Right kidney (tissue), 1 donor: ENCODE results near the gene OLFML1.

Source experiments
- DNase-seq: peaks from one replicate; pipeline ENCODE4 v3.0.0-alpha.2; 2016

Gene OLFML1

GRCh38 chr11:7532405-7533145 lies 47.3 kb downstream of the OLFML1 start:
- DNase-seq, result no peak

GRCh38 chr11:7533199-7534041 lies 48.1 kb downstream of the OLFML1 start:
- DNase-seq, result no peak

- no peak for DNase-seq
Observed at GRCh38 chr11:7534042-7534378, 48.7 kb downstream of the OLFML1 start.

- DNase-seq, result no peak
Observed at GRCh38 chr11:7536100-7536499, 50.8 kb downstream of the OLFML1 start.

- no peak for DNase-seq
Observed at GRCh38 chr11:7537265-7537664, 52.0 kb downstream of the OLFML1 start.

- DNase-seq, result no peak
Observed at GRCh38 chr11:7538031-7538430, 52.7 kb downstream of the OLFML1 start.

GRCh38 chr11:7538466-7539454 lies 53.5 kb downstream of the OLFML1 start:
- DNase-seq, result no peak

GRCh38 chr11:7540830-7541555 lies 55.7 kb downstream of the OLFML1 start:
- no peak for DNase-seq

GRCh38 chr11:7543302-7543701 lies 58.0 kb downstream of the OLFML1 start:
- no peak for DNase-seq

- DNase-seq, result no peak
Observed at GRCh38 chr11:7544021-7544420, 58.7 kb downstream of the OLFML1 start.

- DNase-seq, result no peak
Observed at GRCh38 chr11:7545611-7546010, 60.3 kb downstream of the OLFML1 start.

- DNase-seq, result no peak
Observed at GRCh38 chr11:7546324-7546791, 61.1 kb downstream of the OLFML1 start.

- DNase-seq, result no peak
Observed at GRCh38 chr11:7547687-7548086, 62.4 kb downstream of the OLFML1 start.

- no peak for DNase-seq
Observed at GRCh38 chr11:7548659-7549274, 63.5 kb downstream of the OLFML1 start.

- no peak for DNase-seq
Observed at GRCh38 chr11:7549681-7550080, 64.4 kb downstream of the OLFML1 start.

GRCh38 chr11:7551571-7551970 lies 66.3 kb downstream of the OLFML1 start:
- no peak for DNase-seq

- no peak for DNase-seq
Observed at GRCh38 chr11:7552666-7553065, 67.4 kb downstream of the OLFML1 start.

- no peak for DNase-seq
Observed at GRCh38 chr11:7555052-7555699, 69.9 kb downstream of the OLFML1 start.

- no peak for DNase-seq
Observed at GRCh38 chr11:7558046-7558445, 72.7 kb downstream of the OLFML1 start.

GRCh38 chr11:7559398-7560283 lies 74.3 kb downstream of the OLFML1 start:
- no peak for DNase-seq
